Measurements from ENCODE around the gene ACSF3.

DNA sequence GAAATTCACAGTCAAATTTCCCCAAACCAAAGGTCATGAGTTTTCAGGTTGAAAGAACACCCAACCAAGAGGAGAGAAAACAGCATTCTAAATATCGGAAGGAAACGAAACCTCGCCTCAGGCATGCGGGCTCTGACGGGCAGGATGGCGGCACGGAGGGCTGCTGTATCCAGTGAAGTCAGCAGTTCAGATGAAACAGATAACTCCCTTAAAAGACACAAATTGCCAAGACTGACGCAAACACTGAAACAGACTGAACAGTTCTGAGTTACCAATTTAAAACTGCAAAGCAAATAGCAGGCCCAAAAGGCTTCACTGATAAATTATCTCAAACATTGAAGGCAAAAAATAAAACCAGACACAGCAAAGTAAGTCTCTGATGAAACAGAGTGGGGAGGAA is 57.3 kb downstream of the ACSF3 start:
- no peak for TF ChIP-seq EZH2 (IDR thresholded peaks at IDR 0.05)
- TF ChIP-seq POLR2AphosphoS5 (IDR thresholded peaks at IDR 0.05; ENCODE audit: borderline replicate concordance, low read depth, low read length), result no peak
- TF ChIP-seq FOXP2 (optimal IDR thresholded peaks at IDR 0.05; ENCODE audit: control extremely low read depth, extremely low read length, insufficient read depth), result no peak

Data from SK-N-MC (cell line).